ENCODE data around the gene ATG4B. TPM values are rescaled to one million over a fixed set of nuclear protein-coding genes. Genes with fewer than 3 reads are reported as not detected.

The ATG4B gene
- total RNA-seq, 6 experiments from 2014 or later: 43.5 to 58.3 (median 51.9) TPM

DNA sequence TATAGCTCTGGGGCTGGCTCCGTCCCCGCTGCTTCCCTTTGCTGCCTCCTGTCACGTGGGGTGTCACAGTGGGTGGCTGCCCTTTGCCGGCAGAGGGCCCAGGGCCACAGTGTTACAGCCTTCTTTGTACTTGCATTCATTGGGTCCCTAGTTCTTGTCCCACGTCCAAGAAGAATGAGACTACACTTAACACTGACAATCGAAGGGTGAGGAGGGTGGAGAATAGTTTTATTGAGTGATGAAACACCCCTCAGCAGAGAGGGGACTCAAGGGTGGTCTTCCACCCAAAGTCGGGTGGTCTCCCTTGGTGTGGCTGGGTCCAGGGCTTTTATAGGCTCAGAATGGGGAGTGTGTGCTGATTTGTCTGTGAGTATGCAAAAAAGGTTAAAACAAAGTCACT is 1.9 kb downstream of the ATG4B start:
- H3K36me3 Mint-ChIP-seq (ENCODE audit: low read depth): peaks cover 25% of the 10 kb centered on the region
- no peak overlapping the region for H3K27ac Mint-ChIP-seq
- TF ChIP-seq, protein P1, sequence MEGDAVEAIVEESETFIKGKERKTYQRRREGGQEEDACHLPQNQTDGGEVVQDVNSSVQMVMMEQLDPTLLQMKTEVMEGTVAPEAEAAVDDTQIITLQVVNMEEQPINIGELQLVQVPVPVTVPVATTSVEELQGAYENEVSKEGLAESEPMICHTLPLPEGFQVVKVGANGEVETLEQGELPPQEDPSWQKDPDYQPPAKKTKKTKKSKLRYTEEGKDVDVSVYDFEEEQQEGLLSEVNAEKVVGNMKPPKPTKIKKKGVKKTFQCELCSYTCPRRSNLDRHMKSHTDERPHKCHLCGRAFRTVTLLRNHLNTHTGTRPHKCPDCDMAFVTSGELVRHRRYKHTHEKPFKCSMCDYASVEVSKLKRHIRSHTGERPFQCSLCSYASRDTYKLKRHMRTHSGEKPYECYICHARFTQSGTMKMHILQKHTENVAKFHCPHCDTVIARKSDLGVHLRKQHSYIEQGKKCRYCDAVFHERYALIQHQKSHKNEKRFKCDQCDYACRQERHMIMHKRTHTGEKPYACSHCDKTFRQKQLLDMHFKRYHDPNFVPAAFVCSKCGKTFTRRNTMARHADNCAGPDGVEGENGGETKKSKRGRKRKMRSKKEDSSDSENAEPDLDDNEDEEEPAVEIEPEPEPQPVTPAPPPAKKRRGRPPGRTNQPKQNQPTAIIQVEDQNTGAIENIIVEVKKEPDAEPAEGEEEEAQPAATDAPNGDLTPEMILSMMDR (IDR thresholded peaks at IDR 0.05): no peak
- peaks cover 60% of the 10 kb centered on the region for H3K4me1 Mint-ChIP-seq (ENCODE audit: low read depth)
- H3K9me3 Mint-ChIP-seq: no peaks in the 10 kb centered on the region
- H3K27me3 Mint-ChIP-seq (ENCODE audit: insufficient read depth): no peaks in the 10 kb centered on the region; the same call in none of the 2 replicates
- H3K4me3 Mint-ChIP-seq: no peak overlapping the region
- DNase-seq: no peak

DNA sequence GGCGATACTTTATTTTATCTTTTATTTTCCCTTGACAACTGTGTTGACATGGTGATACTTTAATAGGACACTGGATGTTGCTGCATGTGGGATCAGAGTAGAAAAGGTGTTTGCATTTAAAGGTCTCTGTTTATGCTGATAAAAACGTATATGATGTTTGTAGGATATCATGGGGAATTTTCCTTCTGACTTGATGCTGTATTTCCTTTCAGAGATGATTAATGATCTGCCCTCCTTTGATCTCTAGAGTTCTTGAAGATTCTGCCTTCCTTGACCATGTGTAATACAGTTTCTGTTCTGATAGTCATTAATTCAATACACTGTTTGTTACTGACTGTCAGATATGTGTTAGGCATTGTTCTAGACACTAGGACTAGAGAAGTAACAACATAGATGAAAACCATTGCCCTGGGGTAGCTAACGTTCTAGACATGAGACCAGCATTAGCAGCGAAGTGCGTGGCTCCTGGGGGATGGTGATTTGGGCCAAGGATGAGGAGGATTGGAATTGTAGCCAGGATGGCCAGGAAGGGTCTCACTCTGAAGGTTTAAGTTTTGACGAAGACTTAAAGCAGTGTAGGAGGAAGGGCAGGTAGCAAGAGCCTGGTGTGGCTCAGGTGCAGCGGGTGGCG is 2.8 kb downstream of the ATG4B start:
- Mint-ChIP-seq H3K27ac (peak overlapping the region; percentile 11), H3K9me3 (no peaks in the 10 kb centered on the region), H3K4me3 (no peak overlapping the region), H3K4me1 (ENCODE audit: low read depth) (peaks cover 52% of the 10 kb centered on the region), H3K27me3 (ENCODE audit: insufficient read depth) (no peaks in the 10 kb centered on the region; the same call in none of the 2 replicates), H3K36me3 (ENCODE audit: low read depth) (peaks cover 25% of the 10 kb centered on the region)
- DNase-seq: no peak
- TF ChIP-seq, protein P1 (IDR thresholded peaks at IDR 0.05): no peak

DNA sequence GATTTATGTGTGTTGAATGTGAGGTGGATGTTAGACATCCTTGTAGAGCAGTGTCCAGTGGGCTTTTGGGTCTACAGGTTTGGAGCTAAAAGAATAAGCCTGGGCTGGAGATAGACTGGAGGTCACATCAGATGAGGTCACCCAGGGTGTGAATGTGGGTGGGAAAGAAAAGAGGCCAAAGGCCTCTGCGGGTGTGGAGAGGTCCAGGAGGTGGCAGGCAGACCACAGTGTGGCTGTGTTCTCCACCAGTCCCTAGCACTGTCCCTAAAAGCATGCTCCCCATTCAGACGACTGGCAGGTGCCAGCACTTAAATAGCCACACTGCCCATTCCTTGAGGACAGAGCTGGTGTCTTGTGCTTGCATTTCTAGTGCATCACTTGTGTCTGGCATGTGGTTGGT is 4.1 kb downstream of the ATG4B start:
- Mint-ChIP-seq H3K36me3 (ENCODE audit: low read depth) (peaks cover 25% of the 10 kb centered on the region), H3K4me3 (no peak overlapping the region), H3K27me3 (ENCODE audit: insufficient read depth) (no peaks in the 10 kb centered on the region; the same call in 1 of the 2 replicates), H3K4me1 (ENCODE audit: low read depth) (peaks cover 51% of the 10 kb centered on the region), H3K9me3 (no peaks in the 10 kb centered on the region), H3K27ac (no peak overlapping the region)
- TF ChIP-seq, protein P1 (IDR thresholded peaks at IDR 0.05): no peak
- DNase-seq: no peak

DNA sequence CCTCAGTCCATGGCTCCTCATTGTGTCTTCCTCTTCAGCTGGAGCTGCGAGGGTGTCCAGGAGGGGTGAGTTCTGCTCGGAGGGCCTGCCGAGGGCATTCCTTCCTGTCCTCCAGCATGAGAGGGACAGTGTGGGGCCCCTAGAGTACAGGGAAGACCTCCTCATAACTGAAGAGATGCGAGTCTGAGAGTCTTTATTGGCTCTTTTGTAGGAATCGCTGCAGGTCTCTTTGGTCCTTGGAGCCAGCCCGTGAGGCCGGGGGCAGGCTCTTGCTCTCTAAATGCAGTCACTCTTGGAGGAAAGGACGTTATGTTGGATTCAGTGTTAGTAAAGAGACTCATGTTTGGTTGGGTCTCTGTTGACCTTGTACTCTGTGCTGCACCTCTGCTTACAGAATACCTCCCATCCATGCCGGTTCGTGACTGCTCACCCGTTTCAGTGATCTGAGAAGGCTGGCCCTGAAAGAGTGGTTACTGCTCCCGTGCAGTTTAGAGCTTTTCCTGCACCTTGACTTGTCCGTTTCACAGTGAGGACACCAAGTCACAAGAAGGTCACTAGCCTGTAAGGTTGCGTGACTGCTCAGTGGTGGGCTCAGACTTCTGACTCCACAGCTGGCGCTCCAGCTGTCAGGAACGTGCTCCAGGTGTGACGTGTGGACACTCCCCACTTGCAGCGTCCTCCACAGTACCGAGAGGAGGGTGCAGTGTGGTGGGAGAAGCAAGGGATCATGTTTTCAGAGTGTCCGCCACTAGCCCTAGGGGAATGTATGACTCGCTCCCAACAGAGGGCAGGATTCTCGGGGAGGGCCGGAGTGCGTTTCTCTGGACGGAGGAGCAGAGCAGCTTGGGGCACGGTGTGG is 7.8 kb downstream of the ATG4B start:
- Mint-ChIP-seq H3K27ac (no peak overlapping the region), H3K4me3 (no peak overlapping the region), H3K27me3 (ENCODE audit: insufficient read depth) (no peaks in the 10 kb centered on the region; the same call in 1 of the 2 replicates)

DNA sequence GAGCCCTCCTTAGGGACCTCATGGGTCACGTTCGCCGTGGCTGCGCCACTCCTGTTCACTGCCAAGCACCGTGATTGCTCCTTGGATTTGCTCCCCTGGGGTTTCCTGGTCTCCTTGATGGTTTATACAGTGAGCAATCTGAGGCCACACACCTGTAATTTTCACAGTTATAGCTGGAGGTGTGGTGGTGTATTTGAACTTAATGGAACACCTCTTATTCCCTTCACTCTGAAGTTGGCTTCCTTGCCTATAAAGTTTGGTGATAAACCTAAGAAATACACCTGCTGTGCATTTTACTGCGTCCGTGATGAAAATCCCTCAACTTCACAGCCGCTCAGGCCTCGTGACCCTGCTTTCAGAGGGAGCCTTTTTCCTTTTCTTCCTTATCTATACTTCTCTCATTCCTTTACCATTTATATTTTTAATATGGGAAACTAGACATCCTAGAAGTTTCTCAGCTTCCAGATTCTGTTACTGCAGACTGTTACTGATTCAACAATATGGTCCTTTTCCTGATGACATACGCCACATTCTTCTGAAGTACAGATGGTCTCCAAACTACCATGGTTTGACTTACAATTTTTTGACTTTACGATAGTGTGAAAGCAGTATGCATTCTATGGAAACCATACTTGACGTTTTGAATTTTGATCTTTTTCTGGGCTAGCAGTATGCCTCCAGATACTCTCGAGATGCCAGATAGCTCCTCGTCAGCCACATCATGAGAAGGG is 8.6 kb downstream of the ATG4B start:
- TF ChIP-seq, protein P1 (IDR thresholded peaks at IDR 0.05): no peak
- Mint-ChIP-seq H3K27me3 (ENCODE audit: insufficient read depth) (no peaks in the 10 kb centered on the region; the same call in 1 of the 2 replicates), H3K4me3 (no peak overlapping the region), H3K36me3 (ENCODE audit: low read depth) (peaks cover 3% of the 10 kb centered on the region), H3K27ac (no peak overlapping the region), H3K9me3 (no peaks in the 10 kb centered on the region), H3K4me1 (ENCODE audit: low read depth) (peaks cover 27% of the 10 kb centered on the region)
- DNase-seq: no peak

More for the DNA sequence above, 7.8 kb downstream of the ATG4B start:
- no peak for DNase-seq
- peaks cover 35% of the 10 kb centered on the region for H3K4me1 Mint-ChIP-seq (ENCODE audit: low read depth)
- TF ChIP-seq, protein P1 (IDR thresholded peaks at IDR 0.05): no peak
- no peaks in the 10 kb centered on the region for H3K9me3 Mint-ChIP-seq
- peaks cover 8% of the 10 kb centered on the region for H3K36me3 Mint-ChIP-seq (ENCODE audit: low read depth)

Measured in HFFc6 (cell line).